Gastroesophageal sphincter (tissue), 4 donors: Measurements from ENCODE around the gene FBXW7. TPM values are rescaled to one million over a fixed set of nuclear protein-coding genes. Genes with fewer than 3 reads are reported as not detected.

ENCODE experiments used
- ATAC-seq: fragments of 150-250 bp; one replicate; pipeline ENCODE4 v1.9.1; 2016; ENCODE audit warnings: mild to moderate bottlenecking, moderate library complexity
- H3K27ac ChIP-seq, 4 donors: fragments of 200-600 bp; sonication (generic) in 3 of 4; 1 replicate in 3 of 4; 2 replicates in 1 of 4; pipeline ENCODE4 v1.5.1; 2016 to 2019
- H3K27me3 ChIP-seq: fragments of 200-600 bp; sonication (generic); one replicate; pipeline ENCODE4 v1.5.1; 2019
- H3K36me3 ChIP-seq, 2 donors: fragments of 200-600 bp; sonication (generic); one replicate each; pipeline ENCODE4 v1.5.1; 2019; ENCODE audit warnings: control low read depth in 1 of 2
- H3K4me1 ChIP-seq, 3 donors: fragments of 200-600 bp; sonication (generic); 1 replicate in 2 of 3; 2 replicates in 1 of 3; pipeline ENCODE4 v1.5.1; 2016 to 2019; ENCODE audit warnings: control low read depth in 2 of 3
- H3K4me3 ChIP-seq, 2 donors: fragments of 200-600 bp; sonication (generic); one replicate each; pipeline ENCODE4 v1.5.1; 2019; ENCODE audit warnings: mild to moderate bottlenecking in 1 of 2, moderate library complexity in 1 of 2
- H3K9me3 ChIP-seq, 3 donors: fragments of 200-600 bp; sonication (generic); one replicate each; pipeline ENCODE4 v1.5.1; 2017 to 2019; ENCODE audit warnings: control low read depth in 2 of 3
- CTCF ChIP-seq, 4 experiments: fragments of 200-600 bp in 2 of 4; fragments of 450-650 bp in 2 of 4; sonication (generic) in 1 of 4; IDR thresholded peaks; one replicate each; pipeline ENCODE4 v1.5.1; 2017 to 2019; ENCODE audit warnings: antibody characterized with exemption in 4 of 4, mild to moderate bottlenecking in 2 of 4, moderate library complexity in 2 of 4
- EP300 ChIP-seq: sonication (generic); formaldehyde crosslinking; IDR thresholded peaks from one replicate; pipeline ENCODE4 v1.6.1; 2017; ENCODE audit warnings: antibody characterized with exemption, mild to moderate bottlenecking
- POLR2A ChIP-seq, 2 donors: fragments of 450-650 bp; IDR thresholded peaks; one replicate each; pipeline ENCODE4 v1.6.1; 2017; ENCODE audit warnings: antibody characterized with exemption in 2 of 2, mild to moderate bottlenecking in 2 of 2, moderate library complexity in 1 of 2
- POLR2AphosphoS5 ChIP-seq: sonication (generic); formaldehyde crosslinking; IDR thresholded peaks from one replicate; pipeline ENCODE4 v1.6.1; 2017; ENCODE audit warnings: antibody characterized with exemption
- WGBS, 2 donors: methylation state at CpG; one replicate each; pipeline ENCODE4 v1.1.5; 2018; ENCODE audit warnings: low coverage in 1 of 2; 5-methylcytosine and 5-hydroxymethylcytosine counted together
- total RNA-seq, 4 donors: library from RNA; depleted of rRNA; stranded (reverse); fragments of >200 nt; gene quantifications; one replicate each; pipeline ENCODE4 v1.1.0, GENCODE V29; 2016

The FBXW7 gene
- total RNA-seq, 4 donors from 2014 or later, result 55.1 to 120 (median 85.5) TPM

- no peak for TF ChIP-seq CTCF (IDR thresholded peaks at IDR 0.05)
- 58 to 77% methylated on average over 1 to 2 of the region's 2 CpGs for WGBS, 2 donors
- H3K9me3 ChIP-seq, result no peaks in the 10 kb centered on the region
Measured at GRCh38 chr4:152563209-152563608, 27.3 kb upstream of the FBXW7 start.

GRCh38 chr4:152559641-152560040 is 23.7 kb upstream of the FBXW7 start:
- Histone ChIP-seq H3K36me3 (no peaks in the 10 kb centered on the region), H3K27me3 (no peaks in the 10 kb centered on the region), H3K4me3 (no peak overlapping the region), H3K4me1 (no peaks in the 10 kb centered on the region), H3K27ac (no peak overlapping the region), H3K9me3 (no peaks in the 10 kb centered on the region)
- WGBS, 2 donors, result 66 to 83% methylated on average over 3 of the region's 3 CpGs
- ATAC-seq, result no peak
- TF ChIP-seq POLR2AphosphoS5 (no peak), CTCF (IDR thresholded peaks at IDR 0.05) (no peak), POLR2A (IDR thresholded peaks at IDR 0.05) (no peak), EP300 (no peak)

More at GRCh38 chr4:152563209-152563608, 27.3 kb upstream of the FBXW7 start:
- no peaks in the 10 kb centered on the region for H3K36me3 ChIP-seq
- no peak for ATAC-seq
- H3K27me3 ChIP-seq, result no peaks in the 10 kb centered on the region
- H3K4me1 ChIP-seq, result no peaks in the 10 kb centered on the region
- no peak overlapping the region for H3K27ac ChIP-seq
- H3K4me3 ChIP-seq, result no peak overlapping the region

GRCh38 chr4:152558396-152558795 is 22.5 kb upstream of the FBXW7 start:
- H3K9me3 ChIP-seq, result no peaks in the 10 kb centered on the region
- no peaks in the 10 kb centered on the region for H3K36me3 ChIP-seq
- ATAC-seq, result no peak
- TF ChIP-seq CTCF (IDR thresholded peaks at IDR 0.05) (no peak), POLR2A (IDR thresholded peaks at IDR 0.05) (no peak), POLR2AphosphoS5 (no peak), EP300 (no peak)
- H3K27me3 ChIP-seq, result no peaks in the 10 kb centered on the region
- H3K4me1 ChIP-seq, result no peaks in the 10 kb centered on the region
- H3K27ac ChIP-seq, result no peak overlapping the region
- 57 to 82% methylated on average over 1 of the region's 1 CpG for WGBS, 2 donors
- no peak overlapping the region for H3K4me3 ChIP-seq

GRCh38 chr4:152556834-152557233 is 20.9 kb upstream of the FBXW7 start:
- TF ChIP-seq POLR2A (IDR thresholded peaks at IDR 0.05) (no peak), POLR2AphosphoS5 (no peak), EP300 (no peak), CTCF (IDR thresholded peaks at IDR 0.05) (no peak)
- Histone ChIP-seq H3K4me1 (no peaks in the 10 kb centered on the region), H3K27ac (no peak overlapping the region), H3K27me3 (no peaks in the 10 kb centered on the region), H3K36me3 (no peaks in the 10 kb centered on the region), H3K9me3 (no peaks in the 10 kb centered on the region), H3K4me3 (no peak overlapping the region)
- 78 to 100% methylated on average over 1 to 3 of the region's 3 CpGs for WGBS, 2 donors
- no peak for ATAC-seq

- no peak for ATAC-seq
- TF ChIP-seq POLR2A (IDR thresholded peaks at IDR 0.05), result no peak
- TF ChIP-seq EP300, result no peak
- TF ChIP-seq CTCF (IDR thresholded peaks at IDR 0.05), result no peak
- no peak for TF ChIP-seq POLR2AphosphoS5
Measured at GRCh38 chr4:152556283-152556682, 20.4 kb upstream of the FBXW7 start.

More at GRCh38 chr4:152556283-152556682, 20.4 kb upstream of the FBXW7 start:
- Histone ChIP-seq H3K36me3 (no peaks in the 10 kb centered on the region), H3K4me3 (no peak overlapping the region), H3K9me3 (no peaks in the 10 kb centered on the region), H3K27ac (no peak overlapping the region), H3K4me1 (no peaks in the 10 kb centered on the region), H3K27me3 (no peaks in the 10 kb centered on the region)
- 84 to 89% methylated on average over 5 of the region's 5 CpGs for WGBS, 2 donors
